Measurements from ENCODE around the gene MROH2A. TPM values are rescaled to one million over a fixed set of nuclear protein-coding genes. Genes with fewer than 3 reads are reported as not detected.

Gene MROH2A
- total RNA-seq, 1 experiment from 2014 or later = not detected

DNA sequence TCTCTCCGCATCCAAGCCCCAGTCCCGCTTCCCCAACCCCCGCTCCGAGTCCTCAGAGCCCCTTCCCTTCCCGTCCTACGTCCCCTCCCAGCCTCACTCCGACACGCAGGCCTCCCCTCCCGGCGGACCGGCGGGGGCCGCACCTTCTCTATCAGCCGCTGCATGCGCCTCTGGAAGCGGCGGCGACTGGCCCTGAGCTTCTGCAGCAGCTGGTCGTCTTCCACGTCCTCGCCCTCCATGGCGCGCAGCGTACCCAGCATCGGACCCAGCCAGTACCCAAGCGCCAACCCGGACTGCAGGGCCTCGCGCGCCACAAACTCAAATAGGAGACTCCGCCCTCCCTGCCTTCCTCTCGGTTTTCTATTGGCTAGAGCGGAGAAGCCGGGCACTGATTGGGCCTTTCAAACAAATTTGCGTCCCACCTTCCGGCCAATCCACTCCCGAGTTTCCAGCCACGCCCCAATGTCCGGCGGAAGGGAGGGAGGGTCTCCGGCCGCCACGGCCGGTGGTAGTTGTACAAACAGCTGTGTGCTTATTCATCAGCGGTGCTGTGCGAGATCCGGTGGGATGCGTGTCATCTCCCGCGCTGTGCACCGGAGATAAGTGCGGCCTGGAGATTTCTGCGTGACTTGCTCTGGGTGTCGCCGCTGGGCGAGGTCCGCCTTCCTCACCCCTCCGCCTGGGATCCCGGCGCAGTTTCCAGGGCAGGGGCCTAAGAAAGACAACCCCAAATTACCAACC is 76.3 kb downstream of the MROH2A start, which contains the start of gene HJURP:
HJURP (minus strand) TSS at position 295 of the 741 bp plus-strand sequence; CDS start at position 260, 35 bp downstream.
- ATAC-seq = peak; percentile 95
- Histone ChIP-seq H3K4me1 (ENCODE audit: control insufficient read depth in 1 of 2, insufficient read depth in 2 of 2, low read length in 2 of 2) (peaks cover 7 to 23% of the 10 kb centered on the region in 2 experiments), H2AFZ (ENCODE audit: low read depth, low read length, poor library complexity, severe bottlenecking) (peak within 1 kb of the TSS; percentile 37), H3K79me2 (ENCODE audit: insufficient read depth, low read length) (peaks cover 49% of the 10 kb centered on the region), H3K9me2 (ENCODE audit: insufficient read depth) (no peaks in the 10 kb centered on the region), H3K27me3 (ENCODE audit: insufficient read depth, low read length) (no peaks in the 10 kb centered on the region), H3K4me2 (ENCODE audit: low read length) (peak within 1 kb of the TSS; percentile 91), H3K9me3 (ENCODE audit: control insufficient read depth in 1 of 2, insufficient read depth in 1 of 2, low read depth in 1 of 2, low read length in 2 of 2) (no peaks in the 10 kb centered on the region), H4K20me1 (ENCODE audit: insufficient read depth) (no peaks in the 10 kb centered on the region), H3K36me3 (ENCODE audit: control insufficient read depth in 1 of 2, insufficient read depth in 2 of 2, low read length in 2 of 2) (peaks cover 23 to 42% of the 10 kb centered on the region in 2 experiments), H3K4me3 (replicated peaks in 1 of 2; ENCODE audit: low read depth in 1 of 2, low read length in 2 of 2) (peak within 1 kb of the TSS; percentile 79 to 96), H3K27ac (ENCODE audit: low read depth, low read length) (peak within 1 kb of the TSS; percentile 67), H3K9ac (ENCODE audit: low read length) (peak within 1 kb of the TSS; percentile 99)
- intact Hi-C loops (cut with micrococcal nuclease) = no loop called here
- POLR2A ChIA-PET = interaction anchor here (1.0 kb wide), 1 partner anchor 9 kb away, joined by 3 read pairs; no protein-coding TSS in a partner anchor
- TF ChIP-seq YY1 (IDR thresholded peaks at IDR 0.05; ENCODE audit: extremely low read depth, insufficient replicate concordance, low read depth, low read length) (peak; percentile 6), ELF1 (IDR thresholded peaks at IDR 0.05; ENCODE audit: borderline replicate concordance, low read depth) (no peak), FOSL1 (IDR thresholded peaks at IDR 0.05; ENCODE audit: low read depth) (0 out of 2 replicates have a peak, but pooled peaks have one; percentile 19), EZH2phosphoT487 (IDR thresholded peaks at IDR 0.05; ENCODE audit: borderline replicate concordance) (no peak), POLR2AphosphoS5 (IDR thresholded peaks at IDR 0.05; ENCODE audit: low read depth, low read length) (peak; percentile 88), SP1 (IDR thresholded peaks at IDR 0.05; ENCODE audit: low read depth) (peak; percentile 96), JUND (IDR thresholded peaks at IDR 0.05) (peak; percentile 10; the same call in 1 of the 2 replicates), CBX3 (IDR thresholded peaks at IDR 0.05; ENCODE audit: low read depth) (no peak), SIN3A (IDR thresholded peaks at IDR 0.05; ENCODE audit: low read depth) (peak; percentile 97), ATF3 (IDR thresholded peaks at IDR 0.05) (no peak), MAX (IDR thresholded peaks at IDR 0.05) (peak; percentile 79), ZFX (IDR thresholded peaks at IDR 0.05) (peak; percentile 74; the same call in 1 of the 2 replicates), TCF7L2 (IDR thresholded peaks at IDR 0.05; ENCODE audit: borderline replicate concordance, extremely low read depth, insufficient read depth, insufficient read length) (no peak), POLR2A (IDR thresholded peaks at IDR 0.05; ENCODE audit: borderline replicate concordance, extremely low read depth, insufficient read depth, insufficient read length) (peak; percentile 73)
- TF ChIP-seq, protein P1, sequence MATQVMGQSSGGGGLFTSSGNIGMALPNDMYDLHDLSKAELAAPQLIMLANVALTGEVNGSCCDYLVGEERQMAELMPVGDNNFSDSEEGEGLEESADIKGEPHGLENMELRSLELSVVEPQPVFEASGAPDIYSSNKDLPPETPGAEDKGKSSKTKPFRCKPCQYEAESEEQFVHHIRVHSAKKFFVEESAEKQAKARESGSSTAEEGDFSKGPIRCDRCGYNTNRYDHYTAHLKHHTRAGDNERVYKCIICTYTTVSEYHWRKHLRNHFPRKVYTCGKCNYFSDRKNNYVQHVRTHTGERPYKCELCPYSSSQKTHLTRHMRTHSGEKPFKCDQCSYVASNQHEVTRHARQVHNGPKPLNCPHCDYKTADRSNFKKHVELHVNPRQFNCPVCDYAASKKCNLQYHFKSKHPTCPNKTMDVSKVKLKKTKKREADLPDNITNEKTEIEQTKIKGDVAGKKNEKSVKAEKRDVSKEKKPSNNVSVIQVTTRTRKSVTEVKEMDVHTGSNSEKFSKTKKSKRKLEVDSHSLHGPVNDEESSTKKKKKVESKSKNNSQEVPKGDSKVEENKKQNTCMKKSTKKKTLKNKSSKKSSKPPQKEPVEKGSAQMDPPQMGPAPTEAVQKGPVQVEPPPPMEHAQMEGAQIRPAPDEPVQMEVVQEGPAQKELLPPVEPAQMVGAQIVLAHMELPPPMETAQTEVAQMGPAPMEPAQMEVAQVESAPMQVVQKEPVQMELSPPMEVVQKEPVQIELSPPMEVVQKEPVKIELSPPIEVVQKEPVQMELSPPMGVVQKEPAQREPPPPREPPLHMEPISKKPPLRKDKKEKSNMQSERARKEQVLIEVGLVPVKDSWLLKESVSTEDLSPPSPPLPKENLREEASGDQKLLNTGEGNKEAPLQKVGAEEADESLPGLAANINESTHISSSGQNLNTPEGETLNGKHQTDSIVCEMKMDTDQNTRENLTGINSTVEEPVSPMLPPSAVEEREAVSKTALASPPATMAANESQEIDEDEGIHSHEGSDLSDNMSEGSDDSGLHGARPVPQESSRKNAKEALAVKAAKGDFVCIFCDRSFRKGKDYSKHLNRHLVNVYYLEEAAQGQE (IDR thresholded peaks at IDR 0.05; ENCODE audit: low read depth) = no peak
- TF ChIP-seq, protein P2, sequence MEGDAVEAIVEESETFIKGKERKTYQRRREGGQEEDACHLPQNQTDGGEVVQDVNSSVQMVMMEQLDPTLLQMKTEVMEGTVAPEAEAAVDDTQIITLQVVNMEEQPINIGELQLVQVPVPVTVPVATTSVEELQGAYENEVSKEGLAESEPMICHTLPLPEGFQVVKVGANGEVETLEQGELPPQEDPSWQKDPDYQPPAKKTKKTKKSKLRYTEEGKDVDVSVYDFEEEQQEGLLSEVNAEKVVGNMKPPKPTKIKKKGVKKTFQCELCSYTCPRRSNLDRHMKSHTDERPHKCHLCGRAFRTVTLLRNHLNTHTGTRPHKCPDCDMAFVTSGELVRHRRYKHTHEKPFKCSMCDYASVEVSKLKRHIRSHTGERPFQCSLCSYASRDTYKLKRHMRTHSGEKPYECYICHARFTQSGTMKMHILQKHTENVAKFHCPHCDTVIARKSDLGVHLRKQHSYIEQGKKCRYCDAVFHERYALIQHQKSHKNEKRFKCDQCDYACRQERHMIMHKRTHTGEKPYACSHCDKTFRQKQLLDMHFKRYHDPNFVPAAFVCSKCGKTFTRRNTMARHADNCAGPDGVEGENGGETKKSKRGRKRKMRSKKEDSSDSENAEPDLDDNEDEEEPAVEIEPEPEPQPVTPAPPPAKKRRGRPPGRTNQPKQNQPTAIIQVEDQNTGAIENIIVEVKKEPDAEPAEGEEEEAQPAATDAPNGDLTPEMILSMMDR (IDR thresholded peaks at IDR 0.05 in 2 of 3, conservative IDR thresholded peaks at IDR 0.05 in 1 of 3; ENCODE audit: borderline replicate concordance in 1 of 3, insufficient read depth in 1 of 3, low read depth in 2 of 3, low read length in 2 of 3) = no peak
- CTCF ChIA-PET = interaction anchor here (0.6 kb wide), 1 partner anchor 13 kb away, joined by 3 read pairs; the partner anchor contains the start of gene MSL3B
- BruUV-seq (replicated peaks) = no TSS peak
- RAD21 ChIA-PET (ENCODE audit: low non-redundant PET in 1 of 2, low total read pairs in 2 of 2, uncharacterized antibody in 2 of 2, unreplicated experiment in 2 of 2) = no interaction called here
- DNase-seq (ENCODE audit: low read depth, low spot score) = peak; percentile 91

Measured in HCT116 (cell line).